Measurements from ENCODE around the gene DGAT2.

DGAT2 gene

GRCh38 chr11:75802913-75803820, 34.6 kb downstream of the DGAT2 start:
- no peak for DNase-seq

GRCh38 chr11:75809111-75809510, 40.5 kb downstream of the DGAT2 start:
- DNase-seq, result no peak

- no peak for DNase-seq
Measured at GRCh38 chr11:75809991-75810390, 41.4 kb downstream of the DGAT2 start.

GRCh38 chr11:75810637-75811390, 42.2 kb downstream of the DGAT2 start:
- DNase-seq, result no peak

- DNase-seq, result no peak
Measured at GRCh38 chr11:75811485-75811884, 42.9 kb downstream of the DGAT2 start.

- DNase-seq, result no peak
Measured at GRCh38 chr11:75812542-75813040, 44.0 kb downstream of the DGAT2 start.

- no peak for DNase-seq
Measured at GRCh38 chr11:75813124-75813523, 44.5 kb downstream of the DGAT2 start.

- DNase-seq, result no peak
Measured at GRCh38 chr11:75813622-75814039, 45.1 kb downstream of the DGAT2 start.

GRCh38 chr11:75814363-75814676, 45.7 kb downstream of the DGAT2 start:
- no peak for DNase-seq

GRCh38 chr11:75814677-75815344, 46.2 kb downstream of the DGAT2 start, which contains the start of gene UVRAG:
Gene UVRAG (plus strand): TSS chr11:75815210. CDS start chr11:75815408, 198 bp downstream.
- peak; percentile 99 for DNase-seq

GRCh38 chr11:75815345-75816168, 47.0 kb downstream of the DGAT2 start:
- no peak for DNase-seq

GRCh38 chr11:75816561-75817239, 48.1 kb downstream of the DGAT2 start:
- DNase-seq, result no peak

GRCh38 chr11:75820645-75821044, 52.1 kb downstream of the DGAT2 start:
- no peak for DNase-seq

GRCh38 chr11:75821202-75821601, 52.6 kb downstream of the DGAT2 start:
- no peak for DNase-seq

GRCh38 chr11:75822541-75822940, 54.0 kb downstream of the DGAT2 start:
- no peak for DNase-seq

- DNase-seq, result no peak
Measured at GRCh38 chr11:75823415-75823814, 54.8 kb downstream of the DGAT2 start.

GRCh38 chr11:75823946-75824345, 55.4 kb downstream of the DGAT2 start:
- DNase-seq, result no peak

- DNase-seq, result no peak
Measured at GRCh38 chr11:75826461-75827230, 58.1 kb downstream of the DGAT2 start.

GRCh38 chr11:75827562-75827961, 59.0 kb downstream of the DGAT2 start:
- no peak for DNase-seq

GRCh38 chr11:75831915-75832502, 63.4 kb downstream of the DGAT2 start:
- no peak for DNase-seq

- no peak for DNase-seq
Measured at GRCh38 chr11:75834728-75835127, 66.2 kb downstream of the DGAT2 start.

Measured in NCI-H1417 treated with DMSO at 0.1 percent for 48 hours (cell line).